ENCODE results near the gene ITGB4. TPM values are rescaled to one million over a fixed set of nuclear protein-coding genes. Genes with fewer than 3 reads are reported as not detected.
A peak's percentile ranks its signal among the peaks of the same experiment; 100 is the strongest.

Gene ITGB4
- total and polyA plus RNA-seq, 9 of the 15 experiments (the other 6 are each of a cell fraction or from before 2014, with no cell fraction given), result 0.05 to 2.8 (median 0.76) TPM; not detected in 3

GRCh38 chr17:75778861-75779249 is 57.6 kb downstream of the ITGB4 start (continued):
- TF ChIP-seq ETV6 (IDR thresholded peaks at IDR 0.05; ENCODE audit: borderline replicate concordance in 1 of 2, low read depth in 2 of 2, low read length in 1 of 2) (0 out of 4 replicates have a peak, but pooled peaks of 1 of the 2 experiments have one; percentile 0), ETV6 (CRISPR knock-in tag; IDR thresholded peaks at IDR 0.05; ENCODE audit: borderline replicate concordance) (no peak), ZNF655 (CRISPR knock-in tag; IDR thresholded peaks at IDR 0.05) (no peak), ZNF232 (CRISPR knock-in tag; IDR thresholded peaks at IDR 0.05) (no peak), SIN3B (IDR thresholded peaks at IDR 0.05; ENCODE audit: low read depth) (no peak; the same call in 1 of the 2 replicates), E2F8 (IDR thresholded peaks at IDR 0.05; ENCODE audit: low read depth, partially characterized antibody) (no peak), CBX5 (IDR thresholded peaks at IDR 0.05; ENCODE audit: borderline replicate concordance, low read depth) (no peak), FOSL1 (tag; conservative IDR thresholded peaks at IDR 0.05) (no peak), MEIS2 (IDR thresholded peaks at IDR 0.05; ENCODE audit: partially characterized antibody) (no peak), TOE1 (IDR thresholded peaks at IDR 0.05; ENCODE audit: borderline replicate concordance) (no peak), TOE1 (CRISPR knock-in tag; IDR thresholded peaks at IDR 0.05; ENCODE audit: borderline replicate concordance, low read depth) (0 out of 2 replicates have a peak, but pooled peaks have one; percentile 55), RBM25 (IDR thresholded peaks at IDR 0.05; ENCODE audit: low read depth, low read length, severe bottlenecking) (no peak), SMAD4 (CRISPR knock-in tag; conservative IDR thresholded peaks at IDR 0.05) (no peak), TRIM25 (IDR thresholded peaks at IDR 0.05; ENCODE audit: borderline replicate concordance) (no peak), CTCFL (IDR thresholded peaks at IDR 0.05; ENCODE audit: borderline replicate concordance, insufficient read depth, low read depth, low read length, poor library complexity, severe bottlenecking) (peak; percentile 93), CREB5 (CRISPR knock-in tag; IDR thresholded peaks at IDR 0.05) (no peak), ZNF77 (CRISPR knock-in tag; IDR thresholded peaks at IDR 0.05) (no peak), ZZZ3 (IDR thresholded peaks at IDR 0.05) (no peak)

Measured in K562 (cell line).